NCI-H2227 (cell line): ENCODE results near the gene POC1A.
"Not testable (repeated sequence)": the region's sequence is repeated elsewhere in the genome, so short reads cannot be mapped to it uniquely, and the experiment has no call there.

Experiments used
- DNase-seq: peaks from one replicate; lab custom pipeline; 2025; ENCODE audit not compliant: unreplicated experiment; lab: John Stamatoyannopoulos, UW

The POC1A gene

GRCh38 chr3:52184690-52185089 lies 30.5 kb upstream of the POC1A start:
- DNase-seq: no peak

GRCh38 chr3:52183786-52184445 lies 29.7 kb upstream of the POC1A start:
- DNase-seq: no peak

- no peak for DNase-seq
Observed at GRCh38 chr3:52182691-52183090, 28.5 kb upstream of the POC1A start.

DNA sequence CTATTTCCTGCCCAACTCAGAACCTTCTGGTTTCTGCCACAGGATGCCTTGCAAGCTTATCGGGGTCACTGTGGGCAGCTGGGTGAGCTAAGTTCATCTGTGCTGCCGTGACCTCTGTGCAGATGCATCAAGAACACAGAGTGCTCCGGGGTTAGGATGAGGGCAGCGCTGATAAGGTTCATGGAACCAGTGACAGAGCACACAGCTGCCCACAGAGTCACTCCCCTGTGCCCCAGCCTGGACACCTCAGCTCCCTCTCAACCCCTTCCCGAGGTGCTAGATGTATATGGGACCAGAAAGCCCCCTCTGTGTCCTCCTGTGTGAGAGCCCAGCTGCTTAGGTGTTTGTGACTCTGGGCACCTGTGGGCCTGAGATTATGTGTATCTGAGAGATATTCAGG lies 28.0 kb upstream of the POC1A start:
- DNase-seq: no peak

DNA sequence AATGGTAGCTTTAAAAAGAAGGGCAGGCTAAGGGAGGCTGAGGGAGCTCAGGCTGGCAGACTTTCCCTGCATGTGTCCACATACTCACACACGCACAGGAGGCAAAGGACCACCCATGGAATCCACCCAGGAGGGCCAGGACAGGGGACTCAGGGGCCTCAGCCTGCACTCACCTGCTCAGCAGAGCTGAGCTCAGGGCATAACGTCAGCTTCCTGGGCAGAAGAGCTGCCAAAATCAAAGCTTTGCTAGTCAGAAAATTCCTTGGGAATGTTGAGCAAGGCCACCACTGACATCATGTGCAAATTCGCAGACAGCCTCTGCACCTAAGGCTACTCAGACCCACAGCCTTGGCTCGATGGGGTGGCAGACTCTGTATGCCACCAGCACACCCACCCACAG lies 27.3 kb upstream of the POC1A start:
- DNase-seq: no peak

GRCh38 chr3:52178537-52178936 lies 24.3 kb upstream of the POC1A start:
- no peak for DNase-seq

GRCh38 chr3:52178126-52178525 lies 23.9 kb upstream of the POC1A start:
- DNase-seq: not testable (repeated sequence)

DNA sequence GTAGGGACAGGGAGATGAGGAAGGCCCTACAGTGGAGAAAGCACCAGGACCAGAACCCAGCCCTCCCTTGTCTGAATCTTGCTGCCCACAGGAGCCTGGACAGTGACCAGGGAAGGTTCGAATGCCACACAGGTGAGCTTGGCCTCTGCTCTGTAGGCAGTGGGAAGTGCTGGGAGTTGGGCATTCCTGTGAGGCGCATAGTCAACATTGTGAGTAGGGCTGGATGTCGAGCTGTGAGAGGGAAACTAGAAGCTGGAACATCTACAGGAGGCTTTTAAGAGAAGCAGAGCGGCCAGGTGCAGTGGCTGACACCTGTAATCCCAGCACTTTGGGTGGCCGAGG lies 23.4 kb upstream of the POC1A start:
- no peak for DNase-seq

- DNase-seq: no peak
Observed at GRCh38 chr3:52176951-52177700, 22.9 kb upstream of the POC1A start.

DNA sequence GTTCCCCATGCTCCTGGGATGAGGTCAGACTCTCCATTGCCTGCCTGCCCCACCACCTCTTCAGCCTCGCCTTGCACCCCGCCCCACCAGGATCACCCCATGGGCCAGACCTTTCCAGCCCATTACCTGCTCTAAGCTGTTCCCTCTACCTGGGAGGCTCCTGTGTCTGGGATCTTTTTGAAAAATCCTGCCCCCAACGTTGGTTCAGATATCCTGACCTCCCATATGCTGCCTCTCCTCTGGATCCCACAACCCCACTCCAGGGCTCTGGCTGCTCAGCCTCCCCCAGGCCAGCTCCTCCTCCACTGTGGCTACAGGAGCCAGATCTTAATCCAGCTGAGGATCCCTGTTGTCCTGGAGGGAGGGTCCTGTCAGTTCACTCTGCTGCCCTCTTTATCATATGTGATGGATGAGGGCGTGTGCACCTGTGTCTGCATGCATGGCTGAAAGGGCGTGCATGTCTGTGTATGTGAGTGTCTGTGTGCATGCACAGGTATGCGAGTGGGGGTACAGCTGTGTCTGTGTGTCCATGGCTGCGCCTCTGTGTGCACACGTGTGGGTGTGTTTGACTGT lies 22.0 kb upstream of the POC1A start:
- DNase-seq: no peak

GRCh38 chr3:52175416-52176179 lies 21.4 kb upstream of the POC1A start:
- DNase-seq: no peak

DNA sequence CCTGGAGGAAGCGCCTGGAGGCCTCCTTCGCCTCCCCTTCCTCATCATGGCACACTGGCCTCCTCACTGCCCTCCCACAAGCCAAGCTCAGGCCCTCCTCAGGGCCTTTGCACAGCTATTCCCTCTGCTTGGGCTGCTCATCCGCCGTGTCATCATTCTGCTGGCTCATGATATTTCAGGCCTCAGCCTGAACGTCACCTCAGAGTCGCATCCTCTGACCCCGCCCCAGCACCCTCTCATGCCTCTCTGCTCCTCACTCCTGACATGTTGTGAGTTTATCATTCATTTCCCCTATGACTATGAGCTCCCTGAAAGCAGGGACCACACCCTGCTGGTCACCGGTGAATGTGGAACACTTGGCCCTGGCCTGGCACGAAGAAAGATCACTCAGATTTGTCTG lies 20.7 kb upstream of the POC1A start:
- DNase-seq: no peak

DNA sequence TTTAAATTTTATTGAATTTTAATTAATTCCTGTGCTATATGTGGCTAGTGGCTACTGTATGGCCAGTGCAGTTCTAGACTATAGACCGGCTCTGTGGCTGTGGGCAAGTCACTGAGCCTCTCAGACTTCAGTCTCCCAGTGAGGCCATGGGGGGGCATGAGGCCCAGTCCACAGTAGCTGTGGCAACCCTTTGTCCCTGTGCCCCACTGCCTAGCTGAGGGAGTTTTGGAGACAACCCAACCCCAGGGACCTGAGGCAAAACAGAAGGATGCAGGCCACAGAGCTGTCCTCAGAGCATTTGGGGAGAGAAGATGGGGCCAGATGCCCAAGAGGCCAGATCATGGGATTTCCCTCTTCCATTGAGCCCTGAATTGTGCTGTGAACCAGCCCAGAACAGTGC lies 18.9 kb upstream of the POC1A start:
- no peak for DNase-seq

DNA sequence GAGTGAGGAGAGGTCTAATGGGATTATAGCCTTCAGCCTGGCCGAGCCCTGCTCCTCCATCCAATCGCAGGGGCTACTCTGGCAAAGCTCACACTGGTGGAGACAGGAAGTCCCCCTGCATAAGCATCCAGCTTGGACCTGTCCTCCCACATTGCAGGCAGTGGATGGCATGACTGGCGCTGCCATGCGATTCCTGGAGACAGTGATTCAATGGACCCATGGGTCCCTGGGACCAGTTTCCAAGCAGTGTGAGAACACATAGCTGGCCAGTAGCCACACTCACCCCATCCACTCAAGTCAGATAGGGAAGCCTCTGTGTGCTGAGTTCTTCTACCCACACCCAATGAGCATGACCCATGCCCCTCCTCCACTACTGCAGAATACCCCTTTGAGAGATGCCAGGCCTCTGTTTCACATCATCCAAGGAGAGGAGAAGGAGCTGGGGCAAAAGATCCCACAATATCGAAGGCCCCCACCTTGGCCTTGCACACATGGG lies 18.1 kb upstream of the POC1A start:
- no peak for DNase-seq

GRCh38 chr3:52171514-52172261 lies 17.5 kb upstream of the POC1A start:
- DNase-seq: no peak

DNA sequence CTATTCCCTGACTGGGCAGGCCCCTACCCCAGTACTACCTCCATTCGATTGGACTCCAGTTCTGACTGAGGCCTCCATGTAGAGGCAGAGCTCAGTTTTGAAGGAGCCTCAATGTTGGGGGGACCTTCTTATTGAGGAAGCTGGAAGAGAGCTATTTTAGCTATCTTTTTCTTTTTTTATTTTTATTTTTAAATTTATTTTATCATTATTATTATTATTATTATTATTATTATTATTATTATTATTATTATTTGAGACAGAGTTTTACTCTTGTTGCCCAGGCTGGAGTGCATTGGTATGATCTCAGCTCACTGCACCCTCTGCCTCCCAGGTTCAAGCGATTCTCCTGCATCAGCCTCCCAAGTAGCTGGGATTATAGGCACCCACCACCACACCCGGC lies 16.0 kb upstream of the POC1A start:
- not testable (repeated sequence) for DNase-seq

GRCh38 chr3:52167240-52167639 lies 13.0 kb upstream of the POC1A start:
- DNase-seq: no peak

DNA sequence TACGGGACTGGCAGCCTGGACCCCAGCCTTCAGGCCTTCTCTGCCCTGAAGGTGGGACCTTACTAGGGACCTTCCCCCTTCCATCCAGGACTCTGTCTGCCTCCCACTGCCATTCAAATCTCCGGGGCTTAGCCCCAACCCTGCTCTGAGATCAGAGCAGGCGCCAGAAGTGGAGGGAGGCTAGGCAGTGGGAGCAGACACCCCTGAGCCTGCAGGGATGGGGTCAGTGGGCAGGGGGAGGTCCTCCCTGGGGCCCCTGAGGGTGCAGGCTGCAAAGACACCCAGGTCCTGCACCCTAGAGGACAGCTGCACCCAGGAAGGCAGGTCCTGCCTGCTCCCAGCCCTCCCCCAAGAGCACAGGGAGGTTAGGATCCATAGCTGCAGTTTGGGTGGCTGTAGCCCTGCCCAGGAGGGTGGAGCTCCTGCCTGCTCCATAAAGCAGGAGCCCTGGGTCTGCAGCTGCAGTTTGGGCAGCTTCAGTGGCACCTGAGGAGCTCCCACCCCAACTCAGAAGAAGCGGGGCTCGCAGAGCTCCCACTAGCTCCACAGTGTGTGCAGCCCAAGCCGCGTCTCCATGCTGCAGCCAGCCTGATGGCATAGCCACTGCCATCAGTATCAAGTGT lies 8.1 kb upstream of the POC1A start:
- DNase-seq: no peak

- no peak for DNase-seq
Observed at GRCh38 chr3:52159503-52159902, 5.3 kb upstream of the POC1A start.

DNA sequence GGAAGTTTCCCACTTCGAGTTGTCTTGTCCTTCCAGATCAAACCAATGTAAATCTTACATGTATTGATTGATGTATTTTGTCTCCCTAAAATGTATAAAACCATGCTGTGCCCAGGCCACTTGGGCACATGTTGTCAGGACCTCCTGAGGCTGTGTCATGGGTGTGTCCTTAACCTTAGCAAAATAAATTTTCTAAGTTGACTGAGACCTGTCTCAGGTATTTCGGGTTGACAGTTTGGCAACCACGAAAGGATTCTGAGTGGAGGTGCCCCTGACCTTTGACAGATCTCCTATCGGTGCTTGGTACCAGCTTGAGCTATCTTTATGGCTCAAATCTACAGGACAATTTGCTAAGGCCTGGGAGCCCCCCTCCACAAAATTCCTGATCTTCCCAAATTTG lies 1.7 kb upstream of the POC1A start:
- no peak for DNase-seq
